Activated CD8-positive, alpha-beta memory T cell treated with anti-CD3 and anti-CD28 coated beads, Interleukin-2, amount 50 U/mL, for 24 hours (primary cell): ENCODE data around the gene ANP32A.

ENCODE experiments used
- DNase-seq: peaks from one replicate; pipeline ENCODE4 v3.0.0-alpha.2; 2020; ENCODE audit errors: extremely low read depth

The ANP32A gene

GRCh38 chr15:68819495-68820294 lies 1.0 kb downstream of the ANP32A start:
- DNase-seq, result no peak

DNA sequence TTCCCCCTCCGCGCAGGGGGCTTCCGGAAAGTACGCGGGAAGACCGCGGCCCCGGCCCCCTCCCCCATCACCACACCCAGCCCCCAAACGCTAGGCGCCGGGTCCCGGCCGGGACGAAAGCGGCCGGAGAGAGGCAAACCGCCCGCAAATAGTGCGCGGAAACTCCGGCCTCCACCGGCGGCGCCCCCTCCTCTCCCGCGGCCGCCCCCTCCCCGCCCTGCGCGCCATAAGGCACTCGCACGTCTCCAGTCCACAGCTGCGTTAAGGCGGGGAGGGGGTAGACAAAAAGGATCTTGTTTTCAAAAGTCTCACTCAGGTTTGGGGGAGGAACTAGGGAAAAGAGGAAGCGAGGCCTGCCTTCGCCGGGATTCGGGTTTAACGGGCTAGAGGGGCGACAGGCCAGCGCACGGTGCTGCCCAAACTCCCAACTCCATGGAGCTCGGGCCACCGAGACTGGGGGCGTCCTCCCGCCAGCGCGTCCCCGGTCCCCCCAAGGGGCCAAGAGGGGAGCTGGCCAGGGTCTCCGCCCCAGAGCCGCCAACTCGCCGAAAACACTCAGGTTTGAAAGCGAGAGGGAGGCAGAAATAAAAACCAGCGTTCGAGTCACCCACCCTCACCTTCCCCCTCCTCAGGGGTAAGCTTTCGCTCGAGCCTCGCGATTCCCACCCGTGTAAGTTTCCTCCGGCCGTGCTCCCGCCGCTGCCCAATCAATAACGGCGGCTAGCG lies 1.8 kb downstream of the ANP32A start:
- DNase-seq, result no peak

DNA sequence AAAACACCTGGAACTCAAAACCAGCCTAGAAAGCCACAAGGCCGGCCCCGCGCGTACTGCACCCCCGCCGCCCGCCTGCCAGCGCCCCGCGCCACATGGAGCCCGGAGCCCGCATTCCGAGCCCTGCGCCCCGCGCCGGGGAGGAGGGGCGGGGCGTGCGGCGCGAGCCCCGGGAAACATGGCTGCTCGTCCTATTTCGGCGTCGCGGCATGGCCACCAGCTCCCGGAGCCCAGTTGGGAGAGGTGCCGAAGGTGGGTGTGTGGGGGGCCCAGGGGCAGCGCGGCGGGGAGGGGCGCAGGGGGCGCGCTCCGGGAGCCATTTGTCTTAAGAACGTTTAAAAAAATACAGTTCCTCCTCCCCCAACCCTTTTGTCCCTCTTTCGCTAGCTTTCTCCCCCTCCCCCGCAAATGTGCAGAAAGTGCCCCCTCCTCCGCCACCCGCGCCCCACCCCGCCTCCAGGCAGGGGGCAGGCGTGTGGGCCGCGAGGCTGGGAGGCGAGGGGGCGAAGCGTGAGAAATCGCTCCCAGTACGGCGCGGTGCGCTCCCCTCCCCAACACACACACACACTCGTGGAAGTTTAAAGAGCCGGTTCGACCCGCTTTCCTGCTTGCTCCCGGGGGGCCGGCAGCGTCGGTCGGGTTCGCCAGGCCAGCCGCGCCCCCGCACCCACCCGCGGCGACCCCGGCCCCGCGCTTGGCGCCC lies 2.5 kb downstream of the ANP32A start:
- no peak for DNase-seq

GRCh38 chr15:68817304-68818065 lies 3.2 kb downstream of the ANP32A start:
- DNase-seq, result no peak

GRCh38 chr15:68816795-68817303 lies 3.8 kb downstream of the ANP32A start:
- DNase-seq, result no peak

GRCh38 chr15:68816158-68816557 lies 4.5 kb downstream of the ANP32A start:
- DNase-seq, result no peak

DNA sequence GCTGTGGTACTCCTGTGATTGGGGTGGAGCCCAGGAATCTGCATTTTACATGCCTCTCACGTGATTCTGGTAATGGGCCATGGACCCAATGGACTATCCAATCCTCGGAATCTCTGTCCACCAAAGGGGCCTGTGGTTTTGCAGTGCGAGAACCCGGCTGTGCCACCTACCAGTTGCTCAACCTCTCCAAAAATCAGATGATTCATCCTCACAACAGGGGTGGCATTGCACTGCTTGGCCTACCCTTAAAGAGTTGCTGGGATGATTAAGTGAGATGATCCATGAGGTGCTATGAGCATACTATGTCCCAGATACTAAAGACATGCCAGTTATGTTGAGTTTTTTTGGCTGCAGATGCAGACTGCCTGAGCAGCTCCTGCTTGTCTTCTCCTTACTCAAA lies 5.1 kb downstream of the ANP32A start:
- no peak for DNase-seq

- DNase-seq, result no peak
These were observed 6.1 kb downstream of the ANP32A start for GRCh38 chr15:68814596-68814995.

- no peak for DNase-seq
These were observed 7.9 kb downstream of the ANP32A start for GRCh38 chr15:68812597-68813431.

- no peak for DNase-seq
These were observed 8.6 kb downstream of the ANP32A start for GRCh38 chr15:68812069-68812468.

- no peak for DNase-seq
These were observed 11.2 kb downstream of the ANP32A start for GRCh38 chr15:68809517-68809916.

DNA sequence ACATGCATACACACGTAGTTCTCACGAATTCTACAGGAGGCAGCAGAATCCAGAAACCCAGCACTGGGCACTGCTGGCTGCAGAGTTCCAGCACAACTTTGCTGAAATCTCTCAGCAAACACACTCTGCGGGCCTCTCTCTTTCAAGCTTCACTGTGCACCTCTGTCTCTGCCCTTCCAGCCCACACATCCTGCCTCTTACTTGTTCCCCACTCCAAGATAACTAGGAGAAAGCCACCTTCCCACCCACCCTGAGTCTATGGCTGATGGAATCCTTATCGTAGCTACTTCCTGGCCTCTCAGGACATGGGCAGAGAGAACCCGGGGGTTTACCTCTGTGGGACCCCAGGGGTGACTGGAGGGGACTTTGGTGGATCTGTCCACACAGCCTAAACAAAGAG lies 11.9 kb downstream of the ANP32A start:
- no peak for DNase-seq

DNA sequence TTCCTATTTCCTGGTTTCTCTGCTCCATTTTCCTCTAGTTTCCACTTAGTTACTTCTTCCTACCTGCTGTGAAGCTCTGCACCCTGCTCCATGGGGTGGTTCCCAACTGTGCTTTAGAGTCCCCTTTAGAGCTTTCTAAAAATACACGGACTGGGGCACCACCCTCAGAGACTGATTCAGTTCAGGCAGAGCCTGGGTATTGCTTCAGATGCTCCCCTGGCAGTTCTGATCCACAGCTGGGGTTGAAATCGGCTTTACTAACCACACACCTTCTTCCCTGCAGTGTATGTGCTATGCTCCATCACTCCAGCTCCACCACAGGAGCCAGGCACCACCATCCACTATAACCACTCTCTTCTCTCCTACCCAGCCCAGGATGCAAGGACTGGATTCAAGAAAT lies 12.6 kb downstream of the ANP32A start:
- DNase-seq, result no peak

GRCh38 chr15:68807249-68807648 lies 13.4 kb downstream of the ANP32A start:
- DNase-seq, result no peak

DNA sequence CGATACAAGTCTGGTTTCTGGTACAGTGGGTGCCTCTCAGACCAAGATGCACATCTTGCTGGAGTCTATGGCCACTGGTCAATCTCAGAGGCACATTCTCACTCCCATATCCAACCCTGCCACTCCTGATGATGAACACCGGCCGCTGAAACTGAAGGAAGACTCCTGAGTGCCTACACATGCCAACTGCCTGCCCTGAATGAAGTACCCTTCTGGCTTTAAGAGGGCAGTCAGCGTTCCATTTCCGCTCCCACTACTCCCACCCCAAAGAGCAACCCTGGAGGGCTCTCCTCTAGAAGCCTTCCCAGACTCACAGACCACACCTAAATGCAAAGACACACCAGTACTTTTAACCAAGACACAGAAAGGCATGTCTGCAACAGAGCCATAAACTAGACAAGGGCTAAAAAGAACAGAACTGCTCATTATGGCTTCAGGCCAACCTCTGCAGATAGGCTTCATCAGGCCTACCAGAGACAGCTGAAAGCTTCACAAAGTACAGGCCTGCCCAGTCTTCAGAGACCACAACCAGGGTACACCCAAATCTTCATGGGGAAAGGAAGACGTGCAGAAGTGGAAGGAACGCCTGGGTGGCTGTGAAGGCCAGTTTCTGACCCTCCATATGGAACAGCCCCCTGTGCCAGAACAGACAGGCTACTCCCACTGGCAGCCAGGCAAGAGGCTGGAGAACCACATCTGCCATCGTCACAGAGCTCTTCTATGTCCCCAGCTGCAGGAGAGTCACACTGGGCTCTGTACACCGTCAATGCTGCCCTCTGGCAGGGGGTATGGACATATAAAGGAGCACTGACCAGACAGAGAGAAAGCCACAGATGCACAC lies 14.3 kb downstream of the ANP32A start:
- no peak for DNase-seq

- DNase-seq, result no peak
These were observed 18.3 kb downstream of the ANP32A start for GRCh38 chr15:68802373-68802772.

DNA sequence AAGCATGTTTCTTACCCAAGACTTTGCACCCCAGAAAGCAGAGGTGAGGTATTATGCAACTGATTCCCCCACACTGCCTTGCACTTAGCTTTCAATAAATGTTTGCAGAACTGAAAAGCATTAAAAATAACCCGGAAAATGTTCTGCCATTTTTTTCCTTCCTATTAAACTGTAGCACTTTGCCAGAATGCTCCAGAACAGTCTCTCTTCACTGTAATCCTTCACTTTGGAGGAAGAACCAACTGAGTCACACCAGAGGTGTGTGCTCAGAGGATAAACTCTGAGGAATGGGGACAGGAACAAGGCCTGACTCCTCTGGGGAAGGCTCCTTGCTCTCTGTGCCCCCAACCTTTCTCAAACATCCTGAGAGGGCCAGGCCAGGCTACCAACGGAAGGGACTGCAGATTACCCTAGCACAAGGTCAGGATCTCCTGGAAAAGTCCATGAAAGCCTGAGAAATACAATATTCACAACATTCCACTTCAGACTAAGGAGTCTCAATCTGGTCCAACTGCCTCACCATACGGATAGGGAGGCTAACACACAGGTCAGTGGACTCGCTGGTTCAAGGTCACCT lies 19.0 kb downstream of the ANP32A start:
- DNase-seq, result no peak

GRCh38 chr15:68800875-68801274 lies 19.8 kb downstream of the ANP32A start:
- no peak for DNase-seq

DNA sequence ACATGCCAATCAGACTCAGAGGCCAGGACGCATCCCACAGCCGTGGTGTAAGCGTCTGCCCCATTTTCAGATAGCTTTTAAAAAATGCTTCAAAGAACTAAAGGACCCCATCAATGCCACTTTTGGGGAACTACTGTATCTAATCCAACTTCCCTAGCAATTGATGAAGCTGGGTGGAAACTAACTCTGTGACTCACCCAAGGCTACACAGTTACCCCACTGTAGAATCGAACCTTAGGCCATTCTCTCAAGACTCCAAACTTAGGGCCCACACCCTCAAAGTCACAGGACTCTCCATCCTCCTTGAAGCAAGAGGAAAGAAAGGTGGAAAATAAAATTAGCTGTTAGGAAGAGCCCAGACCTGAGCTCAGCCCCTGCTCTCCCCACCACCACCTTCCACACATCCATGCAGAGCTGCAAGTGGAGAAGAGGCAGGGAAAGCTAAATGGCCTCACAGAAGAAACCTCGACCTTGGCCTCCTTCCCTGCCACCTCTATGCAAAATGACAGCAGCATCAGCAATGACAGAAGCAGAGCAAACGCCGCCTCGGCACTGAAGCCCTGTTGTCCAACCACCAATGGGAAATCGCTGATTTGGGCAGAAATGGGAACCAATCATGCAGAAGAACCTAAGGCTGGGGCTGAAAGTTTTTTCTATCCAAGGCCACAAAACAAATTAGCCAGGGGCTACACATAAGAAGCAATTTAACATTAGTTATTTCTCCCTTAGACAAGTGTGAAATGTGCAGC lies 22.2 kb downstream of the ANP32A start:
- DNase-seq, result no peak
